BJ (cell line): ENCODE measurements around the gene HIF3A. TPM values are rescaled to one million over a fixed set of nuclear protein-coding genes. Genes with fewer than 3 reads are reported as not detected.
"Not testable (repeated sequence)": the region's sequence is repeated elsewhere in the genome, so short reads cannot be mapped to it uniquely, and the experiment has no call there.

ENCODE experiments used
- CTCF ChIA-PET: fragments of 350-600 bp; formaldehyde crosslinking; extraction: SDS; loops from one replicate; lab custom pipeline; 2021; ENCODE audit warnings: antibody characterized with exemption, inconsistent platforms; lab: Yijun Ruan, JAX
- POLR2A ChIA-PET: fragments of 300-600 bp; sonication (Branson Sonifier 250); formaldehyde crosslinking; extraction: SDS; loops from one replicate; lab custom pipeline; 2021; ENCODE audit warnings: antibody characterized with exemption; lab: Charles Lee
- DNase-seq: peaks from one replicate; pipeline ENCODE4 v3.0.0-alpha.2; 2011; ENCODE audit warnings: low read depth
- H3K27me3 ChIP-seq: 2 replicates; pipeline ENCODE4 v1.6.0; 2011; ENCODE audit warnings: low read length; ENCODE audit not compliant: control insufficient read depth, insufficient read depth
- H3K36me3 ChIP-seq: 2 replicates; pipeline ENCODE4 v1.5.1; 2011; ENCODE audit warnings: low read length; ENCODE audit not compliant: control insufficient read depth, insufficient read depth
- H3K4me3 ChIP-seq: 2 replicates; pipeline ENCODE4 v1.5.1; 2011; ENCODE audit warnings: low read depth, mild to moderate bottlenecking, control low read depth, low read length
- CTCF ChIP-seq: IDR thresholded peaks from 2 replicates; pipeline ENCODE4 v1.5.1; 2011; ENCODE audit warnings: low read depth, mild to moderate bottlenecking, control low read depth, inconsistent platforms, low read length, moderate library complexity; ENCODE audit not compliant: insufficient read depth
- polyA plus RNA-seq: library from polyadenylated mRNA; depleted of rRNA; stranded (reverse); fragments of >200 nt; gene quantifications from 2 replicates; pipeline ENCODE4 v1.2.3, GENCODE V29; 2011

HIF3A gene
- polyA plus RNA-seq, 1 experiment = not detected

- DNase-seq, H3K36me3 ChIP-seq, H3K4me3 ChIP-seq, H3K27me3 ChIP-seq: not testable (repeated sequence)
- POLR2A ChIA-PET = interaction anchor here (0.6 kb wide), 1 partner anchor 30 kb away, joined by 3 read pairs; no protein-coding TSS in a partner anchor
- CTCF ChIA-PET = interaction anchor here (0.6 to 7.7 kb wide), 34 partner anchors 8 to 336 kb away, joined by 3 to 84 read pairs (median 4); partner anchors contain the start of genes IGFL4, PGLYRP1 and PPP5C
Measured at GRCh38 chr19:46264801-46265200, 32.0 kb upstream of the HIF3A start.

- POLR2A ChIA-PET = interaction anchor here (0.6 kb wide), 1 partner anchor 31 kb away, joined by 3 read pairs; no protein-coding TSS in a partner anchor
- CTCF ChIA-PET = interaction anchor here (0.6 to 7.7 kb wide), 37 partner anchors 8 to 336 kb away, joined by 3 to 84 read pairs (median 4); partner anchors contain the start of genes IGFL4, PGLYRP1 and PPP5C
- Histone ChIP-seq H3K27me3 (peaks cover 10% of the 10 kb centered on the region), H3K4me3 (no peak overlapping the region), H3K36me3 (no peaks in the 10 kb centered on the region)
- peak; percentile 82 for TF ChIP-seq CTCF
- peak; percentile 34 for DNase-seq
Measured at GRCh38 chr19:46265217-46265828, 31.5 kb upstream of the HIF3A start.

GRCh38 chr19:46269101-46269500 lies 27.7 kb upstream of the HIF3A start:
- POLR2A ChIA-PET = no interaction called here
- no peak for DNase-seq
- Histone ChIP-seq H3K27me3 (peaks cover 6% of the 10 kb centered on the region), H3K4me3 (no peak overlapping the region), H3K36me3 (no peaks in the 10 kb centered on the region)
- no peak for TF ChIP-seq CTCF
- CTCF ChIA-PET = interaction anchor here (1.3 to 6.1 kb wide), 5 partner anchors 12 to 242 kb away, joined by 3 to 84 read pairs (median 11); no protein-coding TSS in a partner anchor

- no peak for TF ChIP-seq CTCF
- H3K4me3 ChIP-seq = no peak overlapping the region
- DNase-seq = no peak
- ChIA-PET CTCF (interaction anchor here (0.9 to 2.1 kb wide), 6 partner anchors 10 to 242 kb away, joined by 3 to 11 read pairs (median 6); partner anchors contain the start of gene PPP5C), POLR2A (no interaction called here)
- peaks cover 6% of the 10 kb centered on the region for H3K27me3 ChIP-seq
- no peaks in the 10 kb centered on the region for H3K36me3 ChIP-seq
Measured at GRCh38 chr19:46270521-46271256, 26.2 kb upstream of the HIF3A start.

- no peak for TF ChIP-seq CTCF
- POLR2A ChIA-PET = interaction anchor here (0.6 kb wide), 2 partner anchors 25 to 476 kb away, joined by 3 to 17 read pairs; no protein-coding TSS in a partner anchor
- no peaks in the 10 kb centered on the region for H3K36me3 ChIP-seq
- CTCF ChIA-PET = interaction anchor here (0.6 to 2.1 kb wide), 8 partner anchors 9 to 243 kb away, joined by 3 to 9 read pairs (median 4); no protein-coding TSS in a partner anchor
- H3K27me3 ChIP-seq = peaks cover 6% of the 10 kb centered on the region
- peak; percentile 71 for DNase-seq
- no peak overlapping the region for H3K4me3 ChIP-seq
Measured at GRCh38 chr19:46271481-46272197, 25.2 kb upstream of the HIF3A start.

GRCh38 chr19:46273931-46274330 lies 22.9 kb upstream of the HIF3A start:
- H3K27me3 ChIP-seq, H3K4me3 ChIP-seq, DNase-seq, CTCF ChIA-PET, H3K36me3 ChIP-seq, POLR2A ChIA-PET: not testable (repeated sequence)
